Measurements from ENCODE around the gene ANO3. TPM values are rescaled to one million over a fixed set of nuclear protein-coding genes. Genes with fewer than 3 reads are reported as not detected.

Gene ANO3
- total RNA-seq, 2 donors from 2014 or later = 0.12 to 0.13 TPM

DNA sequence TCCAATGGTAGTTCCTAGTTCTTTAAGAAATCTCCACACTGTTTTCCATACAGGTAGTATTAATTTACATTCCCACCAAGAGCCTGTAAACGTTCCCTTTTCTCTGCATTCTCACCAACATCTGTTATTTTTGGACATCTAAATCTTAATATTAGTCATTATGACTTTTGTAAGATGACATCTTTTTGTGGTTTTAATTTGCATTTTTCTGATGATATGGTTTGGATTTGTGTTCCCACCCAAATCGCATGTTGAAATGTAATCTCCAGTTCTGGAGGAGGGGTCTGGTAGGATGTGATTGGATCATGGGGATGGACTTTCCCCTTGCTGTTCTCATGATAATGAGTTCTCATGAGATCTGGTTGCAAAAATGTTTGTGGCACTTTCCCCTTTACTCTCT lies 151.2 kb downstream of the ANO3 start:
- no peaks in the 10 kb centered on the region for H3K36me3 ChIP-seq
- no peak for DNase-seq
- no peaks in the 10 kb centered on the region for H3K4me1 ChIP-seq
- no peaks in the 10 kb centered on the region for H3K9me3 ChIP-seq
- TF ChIP-seq, protein P1, sequence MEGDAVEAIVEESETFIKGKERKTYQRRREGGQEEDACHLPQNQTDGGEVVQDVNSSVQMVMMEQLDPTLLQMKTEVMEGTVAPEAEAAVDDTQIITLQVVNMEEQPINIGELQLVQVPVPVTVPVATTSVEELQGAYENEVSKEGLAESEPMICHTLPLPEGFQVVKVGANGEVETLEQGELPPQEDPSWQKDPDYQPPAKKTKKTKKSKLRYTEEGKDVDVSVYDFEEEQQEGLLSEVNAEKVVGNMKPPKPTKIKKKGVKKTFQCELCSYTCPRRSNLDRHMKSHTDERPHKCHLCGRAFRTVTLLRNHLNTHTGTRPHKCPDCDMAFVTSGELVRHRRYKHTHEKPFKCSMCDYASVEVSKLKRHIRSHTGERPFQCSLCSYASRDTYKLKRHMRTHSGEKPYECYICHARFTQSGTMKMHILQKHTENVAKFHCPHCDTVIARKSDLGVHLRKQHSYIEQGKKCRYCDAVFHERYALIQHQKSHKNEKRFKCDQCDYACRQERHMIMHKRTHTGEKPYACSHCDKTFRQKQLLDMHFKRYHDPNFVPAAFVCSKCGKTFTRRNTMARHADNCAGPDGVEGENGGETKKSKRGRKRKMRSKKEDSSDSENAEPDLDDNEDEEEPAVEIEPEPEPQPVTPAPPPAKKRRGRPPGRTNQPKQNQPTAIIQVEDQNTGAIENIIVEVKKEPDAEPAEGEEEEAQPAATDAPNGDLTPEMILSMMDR (IDR thresholded peaks at IDR 0.05) = no peak
- H3K9ac ChIP-seq (ENCODE audit: low read depth in 2 of 2, low read length in 2 of 2) = no peak overlapping the region
- H3K27ac ChIP-seq = no peak overlapping the region
- H3K4me3 ChIP-seq = no peak overlapping the region
- intact Hi-C loops (cut with DNase I) = no loop called here
- H3K27me3 ChIP-seq = no peaks in the 10 kb centered on the region

DNA sequence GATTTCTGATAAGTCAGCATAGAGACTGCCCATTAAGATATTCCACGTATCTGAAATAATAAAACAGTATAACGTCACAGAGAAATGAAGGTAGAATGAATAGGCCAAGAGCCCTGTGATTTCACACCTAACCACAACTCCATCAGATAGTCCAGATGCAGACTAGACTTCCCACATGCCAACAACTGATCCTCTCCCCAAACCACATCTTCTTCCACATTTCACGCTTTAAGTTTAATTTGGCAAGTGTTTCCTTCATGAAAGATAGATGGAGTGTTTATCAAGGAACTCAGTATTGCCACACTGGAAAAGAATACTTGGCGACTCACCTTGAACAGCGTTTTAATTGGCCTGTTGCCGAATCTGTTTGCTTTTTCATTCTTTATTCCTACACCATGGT lies 158.6 kb downstream of the ANO3 start:
- H3K9me3 ChIP-seq = no peaks in the 10 kb centered on the region
- H3K9ac ChIP-seq (ENCODE audit: low read depth in 2 of 2, low read length in 2 of 2) = no peak overlapping the region
- no peaks in the 10 kb centered on the region for H3K4me1 ChIP-seq
- TF ChIP-seq, protein P1 (IDR thresholded peaks at IDR 0.05) = no peak
- no peak overlapping the region for H3K4me3 ChIP-seq
- no peak for DNase-seq
- intact Hi-C loops (cut with DNase I) = no loop called here
- H3K27ac ChIP-seq = no peak overlapping the region
- no peaks in the 10 kb centered on the region for H3K27me3 ChIP-seq
- H3K36me3 ChIP-seq = no peaks in the 10 kb centered on the region

DNA sequence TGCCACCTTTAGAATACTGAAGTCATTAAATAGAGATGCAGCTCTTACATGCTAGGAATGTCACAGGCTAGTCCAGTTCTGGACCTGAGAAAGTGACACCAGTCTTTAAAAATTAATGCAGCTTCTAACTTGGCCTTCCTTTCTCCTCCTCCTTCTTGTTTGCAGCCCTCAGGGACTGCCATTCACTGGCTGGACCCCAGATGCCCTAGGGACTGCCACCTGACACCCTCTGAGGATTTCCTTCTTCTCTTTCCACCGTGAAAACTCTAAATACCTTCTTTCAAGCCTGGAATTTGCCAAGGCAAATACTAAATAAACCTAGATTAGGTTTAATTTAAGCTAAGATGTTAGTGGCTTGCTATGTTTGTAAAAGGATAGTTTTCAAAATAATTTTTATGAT lies 161.7 kb downstream of the ANO3 start:
- H3K36me3 ChIP-seq = no peaks in the 10 kb centered on the region
- no peaks in the 10 kb centered on the region for H3K9me3 ChIP-seq
- H3K27ac ChIP-seq = no peak overlapping the region
- intact Hi-C loops (cut with DNase I) = no loop called here
- DNase-seq = no peak
- no peak overlapping the region for H3K9ac ChIP-seq (ENCODE audit: low read depth in 2 of 2, low read length in 2 of 2)
- TF ChIP-seq, protein P1 (IDR thresholded peaks at IDR 0.05) = no peak
- no peaks in the 10 kb centered on the region for H3K27me3 ChIP-seq
- H3K4me3 ChIP-seq = no peak overlapping the region
- H3K4me1 ChIP-seq = no peaks in the 10 kb centered on the region

DNA sequence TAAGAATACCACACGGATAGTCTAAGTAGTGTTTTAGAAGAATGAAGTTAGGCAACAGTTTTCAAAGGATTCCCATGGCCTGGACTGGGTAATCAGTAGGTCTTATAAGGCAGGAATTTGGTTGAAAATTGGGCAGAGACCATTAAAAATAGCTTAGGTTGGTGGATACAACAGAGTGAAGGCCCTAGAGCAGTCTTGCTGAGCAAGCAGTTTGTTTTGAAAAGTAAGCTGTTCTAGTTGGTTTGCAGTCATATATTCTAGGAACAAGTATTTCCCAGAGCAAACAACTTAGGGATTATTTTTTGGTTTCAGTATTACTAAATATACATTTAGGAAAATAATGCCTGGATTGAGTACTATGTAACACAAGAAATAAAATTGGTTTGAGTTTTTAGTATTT lies 175.3 kb downstream of the ANO3 start:
- no peak overlapping the region for H3K4me3 ChIP-seq
- intact Hi-C loops (cut with DNase I) = no loop called here
- TF ChIP-seq, protein P1 (IDR thresholded peaks at IDR 0.05) = no peak
- H3K9ac ChIP-seq (ENCODE audit: low read depth in 2 of 2, low read length in 2 of 2) = no peak overlapping the region
- no peak for DNase-seq
- H3K4me1 ChIP-seq = no peaks in the 10 kb centered on the region
- H3K36me3 ChIP-seq = no peaks in the 10 kb centered on the region
- H3K27me3 ChIP-seq = no peaks in the 10 kb centered on the region
- no peak overlapping the region for H3K27ac ChIP-seq
- H3K9me3 ChIP-seq = no peaks in the 10 kb centered on the region

DNA sequence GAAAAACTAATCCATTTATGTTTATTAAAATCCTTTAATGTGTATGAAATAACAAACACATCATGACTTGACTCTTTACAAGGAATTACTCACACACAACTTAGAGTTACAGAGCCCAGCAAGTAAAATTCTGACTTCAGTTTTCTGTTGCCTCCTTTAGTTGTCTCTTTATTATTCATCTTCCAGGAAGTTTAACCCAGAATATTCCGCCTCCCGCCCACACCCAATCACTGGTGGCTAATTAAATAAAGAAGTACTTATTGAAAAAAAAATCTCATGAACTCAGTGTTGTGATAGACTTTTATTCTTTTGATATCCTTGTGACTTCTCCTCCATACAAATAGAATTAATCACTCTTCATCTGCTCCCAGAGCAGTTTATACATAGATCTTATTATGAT lies 178.2 kb downstream of the ANO3 start:
- Histone ChIP-seq H3K4me1 (no peaks in the 10 kb centered on the region), H3K36me3 (no peaks in the 10 kb centered on the region), H3K27ac (no peak overlapping the region), H3K4me3 (no peak overlapping the region), H3K9me3 (no peaks in the 10 kb centered on the region), H3K27me3 (no peaks in the 10 kb centered on the region), H3K9ac (ENCODE audit: low read depth in 2 of 2, low read length in 2 of 2) (no peak overlapping the region)
- TF ChIP-seq, protein P1 (IDR thresholded peaks at IDR 0.05) = no peak
- no peak for DNase-seq
- intact Hi-C loops (cut with DNase I) = no loop called here

DNA sequence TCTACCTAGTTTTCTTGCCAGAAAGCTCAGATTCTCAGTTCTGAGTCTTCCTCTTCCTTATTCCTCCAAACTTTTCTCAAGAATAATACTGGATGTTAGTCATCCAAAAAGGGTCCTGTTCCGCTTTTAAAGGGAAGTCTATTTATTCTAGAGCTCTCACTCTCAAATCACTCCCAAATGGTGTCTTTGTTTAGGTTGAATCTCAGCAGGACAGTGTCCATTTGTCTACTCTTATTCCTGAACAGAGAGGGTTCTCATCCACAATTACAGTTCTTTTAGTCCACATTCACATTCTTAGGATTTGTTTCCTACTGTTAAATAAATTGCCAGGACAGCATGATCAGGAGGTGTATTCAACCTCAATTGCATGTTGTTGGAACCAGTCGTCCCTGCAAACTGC lies 178.8 kb downstream of the ANO3 start:
- no peak for DNase-seq
- no peaks in the 10 kb centered on the region for H3K4me1 ChIP-seq
- H3K36me3 ChIP-seq = no peaks in the 10 kb centered on the region
- TF ChIP-seq, protein P1 (IDR thresholded peaks at IDR 0.05) = no peak
- H3K4me3 ChIP-seq = no peak overlapping the region
- H3K27ac ChIP-seq = no peak overlapping the region
- no peaks in the 10 kb centered on the region for H3K27me3 ChIP-seq
- no peaks in the 10 kb centered on the region for H3K9me3 ChIP-seq
- H3K9ac ChIP-seq (ENCODE audit: low read depth in 2 of 2, low read length in 2 of 2) = no peak overlapping the region
- intact Hi-C loops (cut with DNase I) = no loop called here
